Fibroblast of villous mesenchyme (primary cell): Measurements from ENCODE around the gene KCNG1. TPM values are rescaled to one million over a fixed set of nuclear protein-coding genes. Genes with fewer than 3 reads are reported as not detected.
"Not testable (repeated sequence)": the region's sequence is repeated elsewhere in the genome, so short reads cannot be mapped to it uniquely, and the experiment has no call there.

Experiments used
- DNase-seq: peaks from one replicate; pipeline ENCODE4 v3.0.0-alpha.2; 2010; ENCODE audit warnings: low read depth
- H3K4me3 ChIP-seq: 2 replicates; pipeline ENCODE4 v1.5.1; 2011; ENCODE audit warnings: low read depth, mild to moderate bottlenecking, low read length
- CTCF ChIP-seq: IDR thresholded peaks from 2 replicates; pipeline ENCODE4 v1.5.1; 2012; ENCODE audit warnings: low read depth, mild to moderate bottlenecking, low read length; ENCODE audit not compliant: insufficient read depth
- total RNA-seq: library from RNA; depleted of rRNA; stranded (reverse); fragments of >200 nt; gene quantifications from 2 replicates; pipeline ENCODE4 v1.2.3, GENCODE V29; 2012

The KCNG1 gene
- total RNA-seq, 1 donor: 3.0 TPM

- TF ChIP-seq CTCF: no peak
- DNase-seq: no peak
- H3K4me3 ChIP-seq: no peak overlapping the region
Measured at GRCh38 chr20:51046021-51046985, 23.4 kb upstream of the KCNG1 start.

GRCh38 chr20:51045492-51045891 is 22.6 kb upstream of the KCNG1 start:
- DNase-seq, H3K4me3 ChIP-seq: not testable (repeated sequence)

GRCh38 chr20:51044796-51045195 is 21.9 kb upstream of the KCNG1 start:
- H3K4me3 ChIP-seq: no peak overlapping the region

GRCh38 chr20:51043811-51044210 is 20.9 kb upstream of the KCNG1 start:
- no peak for DNase-seq
- no peak for TF ChIP-seq CTCF
- no peak overlapping the region for H3K4me3 ChIP-seq

More at GRCh38 chr20:51044796-51045195, 21.9 kb upstream of the KCNG1 start:
- no peak for TF ChIP-seq CTCF
- DNase-seq: no peak

GRCh38 chr20:51042657-51043247 is 19.8 kb upstream of the KCNG1 start:
- H3K4me3 ChIP-seq: no peak overlapping the region
- DNase-seq: no peak
- peak; percentile 32 for TF ChIP-seq CTCF

- no peak overlapping the region for H3K4me3 ChIP-seq
- DNase-seq: no peak
- no peak for TF ChIP-seq CTCF
Measured at GRCh38 chr20:51042064-51042463, 19.2 kb upstream of the KCNG1 start.

GRCh38 chr20:51037532-51038115 is 14.7 kb upstream of the KCNG1 start:
- no peak overlapping the region for H3K4me3 ChIP-seq
- no peak for DNase-seq
- TF ChIP-seq CTCF: no peak
